Activated CD4-positive, alpha-beta T cell treated with anti-CD3 and anti-CD28 coated beads, Interleukin-2, amount 10 ng/mL, durations not matched to agents 24 days and 14 days (primary cell): ENCODE results near the gene NLRP12. TPM values are rescaled to one million over a fixed set of nuclear protein-coding genes. Genes with fewer than 3 reads are reported as not detected.

ENCODE experiments used
- DNase-seq: peaks from one replicate; pipeline ENCODE4 v3.0.0; 2022
- H3K27ac Mint-ChIP-seq: one replicate; pipeline ENCODE4 v1.8.0; 2022; ENCODE audit warnings: mild to moderate bottlenecking, mixed read lengths
- H3K27me3 Mint-ChIP-seq: one replicate; pipeline ENCODE4 v1.8.0; 2022; ENCODE audit warnings: mixed read lengths
- H3K36me3 Mint-ChIP-seq: one replicate; pipeline ENCODE4 v1.8.0; 2022; ENCODE audit warnings: low read depth, mild to moderate bottlenecking, mixed read lengths
- H3K4me1 Mint-ChIP-seq: one replicate; pipeline ENCODE4 v1.8.0; 2021; ENCODE audit warnings: mixed read lengths
- H3K4me3 Mint-ChIP-seq: one replicate; pipeline ENCODE4 v1.8.0; 2022; ENCODE audit warnings: mild to moderate bottlenecking, moderate library complexity, mixed read lengths
- H3K9me3 Mint-ChIP-seq: one replicate; pipeline ENCODE4 v1.8.0; 2021; ENCODE audit warnings: mixed read lengths
- intact Hi-C: fragments of 100-400 bp; cut with micrococcal nuclease; formaldehyde crosslinking; loops from one replicate; pipeline ENCODE4 v1.15.1; 2023
- total RNA-seq: library from RNA; stranded (reverse); gene quantifications from 2 replicates; pipeline ENCODE4 v1.2.3, GENCODE V29; 2022

NLRP12 gene
- total RNA-seq, 1 donor from 2014 or later: not detected

DNA sequence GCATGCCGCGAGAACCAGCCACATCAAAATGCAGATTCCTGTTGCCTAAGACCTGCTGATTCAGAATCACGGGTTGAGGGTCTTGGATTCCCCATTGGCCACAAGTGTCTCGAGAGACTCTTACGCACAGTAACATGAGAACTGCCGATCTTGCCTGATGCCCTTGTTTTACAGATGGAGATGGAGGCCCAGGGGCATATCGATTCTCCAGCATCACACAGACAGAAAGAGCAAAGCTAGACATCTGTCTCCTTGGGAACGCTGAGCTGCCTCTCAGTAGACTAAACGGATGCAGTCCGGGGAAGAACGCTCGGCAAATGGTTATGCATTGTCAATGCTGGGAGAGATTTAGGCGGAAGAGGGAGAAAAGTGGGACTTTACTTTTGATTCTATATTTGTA is 5.4 kb downstream of the NLRP12 start:
- Mint-ChIP-seq H3K4me3 (no peak overlapping the region), H3K27me3 (peaks cover 2% of the 10 kb centered on the region), H3K27ac (no peak overlapping the region), H3K4me1 (peaks cover under 1% of the 10 kb centered on the region), H3K9me3 (no peaks in the 10 kb centered on the region), H3K36me3 (no peaks in the 10 kb centered on the region)
- intact Hi-C loops: no loop called here
- no peak for DNase-seq

DNA sequence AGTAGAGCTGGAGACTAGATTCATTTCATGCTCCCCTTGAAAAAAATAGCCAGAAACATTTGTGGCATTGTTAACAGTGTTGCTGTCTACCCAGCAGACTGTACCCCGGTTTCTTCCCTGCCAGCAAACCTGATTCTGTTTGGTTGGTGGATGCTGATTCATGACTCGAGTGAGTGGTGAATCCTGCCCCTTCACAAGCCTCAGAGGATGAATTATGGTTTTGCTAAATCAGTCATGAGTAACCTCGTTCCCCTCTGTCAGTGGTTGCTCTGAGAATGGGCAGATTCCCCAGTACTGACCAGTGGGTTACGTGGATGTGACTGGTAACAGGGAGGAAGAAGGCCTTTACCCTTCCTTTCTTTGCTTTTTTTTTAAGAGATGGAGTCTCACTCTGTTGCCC is 10.1 kb downstream of the NLRP12 start:
- Mint-ChIP-seq H3K27me3 (no peaks in the 10 kb centered on the region), H3K36me3 (no peaks in the 10 kb centered on the region), H3K4me3 (no peak overlapping the region), H3K4me1 (no peaks in the 10 kb centered on the region), H3K27ac (no peak overlapping the region), H3K9me3 (no peaks in the 10 kb centered on the region)
- intact Hi-C loops: no loop called here
- DNase-seq: no peak

DNA sequence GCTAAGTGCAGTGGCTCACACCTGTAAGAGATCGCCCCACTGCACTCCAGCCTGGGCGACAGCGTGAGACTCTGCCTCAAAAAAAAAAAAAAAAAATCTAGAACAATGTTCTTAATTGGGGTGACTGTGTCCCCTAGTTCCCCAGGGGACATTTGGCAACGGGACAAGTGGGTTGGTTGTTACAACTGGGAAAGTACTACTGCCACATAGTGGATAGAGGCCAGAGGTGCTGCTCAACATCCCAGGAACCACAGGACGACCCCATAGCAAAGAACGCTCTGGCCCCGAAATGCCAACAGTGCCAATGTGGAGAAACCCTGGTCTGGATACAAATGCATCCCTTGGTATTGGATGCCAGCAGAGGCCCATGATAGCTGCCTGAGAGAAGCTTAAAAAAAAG is 11.8 kb downstream of the NLRP12 start:
- DNase-seq: no peak

DNA sequence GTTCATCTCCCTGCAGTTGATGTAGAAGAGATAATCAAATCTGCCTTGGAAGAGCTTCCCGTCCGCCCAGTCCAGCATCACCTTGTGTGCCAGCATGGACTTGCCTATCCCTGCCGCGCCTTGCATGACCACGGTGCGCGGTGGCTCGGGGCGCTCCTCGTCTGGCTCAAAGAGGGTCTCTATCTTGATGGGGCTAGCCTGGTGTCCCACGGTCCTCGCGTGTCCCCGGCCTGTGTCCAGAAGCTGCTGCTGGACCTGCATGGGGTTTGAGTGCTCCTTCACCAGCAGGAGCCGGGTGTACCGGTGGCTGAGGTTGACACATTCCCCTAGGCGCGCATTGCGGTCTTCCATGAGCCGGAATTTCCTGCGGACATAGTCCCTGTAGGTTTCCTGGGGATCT is 13.2 kb downstream of the NLRP12 start:
- DNase-seq: no peak
- no peaks in the 10 kb centered on the region for H3K4me1 Mint-ChIP-seq
- no peak overlapping the region for H3K27ac Mint-ChIP-seq
- H3K4me3 Mint-ChIP-seq: no peak overlapping the region
- H3K27me3 Mint-ChIP-seq: no peaks in the 10 kb centered on the region
- intact Hi-C loops: no loop called here
- H3K9me3 Mint-ChIP-seq: no peaks in the 10 kb centered on the region
- H3K36me3 Mint-ChIP-seq: no peaks in the 10 kb centered on the region

More for the DNA sequence above, 11.8 kb downstream of the NLRP12 start:
- no peak overlapping the region for H3K27ac Mint-ChIP-seq
- H3K4me3 Mint-ChIP-seq: no peak overlapping the region
- H3K9me3 Mint-ChIP-seq: no peaks in the 10 kb centered on the region
- H3K27me3 Mint-ChIP-seq: no peaks in the 10 kb centered on the region
- no peaks in the 10 kb centered on the region for H3K4me1 Mint-ChIP-seq
- intact Hi-C loops: no loop called here
- no peaks in the 10 kb centered on the region for H3K36me3 Mint-ChIP-seq

DNA sequence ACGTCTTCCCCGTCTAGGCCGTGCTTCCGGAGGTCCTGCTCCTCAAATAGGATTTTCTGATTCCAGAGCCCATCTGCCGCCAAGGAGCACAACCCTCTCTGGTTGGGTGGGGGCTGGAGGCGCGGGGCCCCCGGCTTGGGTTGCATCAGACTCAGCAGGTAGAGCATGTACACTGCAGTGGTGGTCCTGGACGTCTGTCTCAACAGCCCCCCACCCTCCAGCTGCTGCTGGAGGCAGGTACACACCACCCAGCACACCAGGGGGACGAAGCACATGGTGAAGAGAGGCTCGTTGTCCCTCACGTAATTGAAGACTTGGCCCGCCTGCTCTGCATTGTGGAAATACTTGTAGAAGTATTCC is 13.9 kb downstream of the NLRP12 start:
- intact Hi-C loops: no loop called here
- no peaks in the 10 kb centered on the region for H3K9me3 Mint-ChIP-seq
- no peaks in the 10 kb centered on the region for H3K4me1 Mint-ChIP-seq
- DNase-seq: no peak
- no peaks in the 10 kb centered on the region for H3K36me3 Mint-ChIP-seq
- no peaks in the 10 kb centered on the region for H3K27me3 Mint-ChIP-seq
- H3K27ac Mint-ChIP-seq: no peak overlapping the region
- no peak overlapping the region for H3K4me3 Mint-ChIP-seq

DNA sequence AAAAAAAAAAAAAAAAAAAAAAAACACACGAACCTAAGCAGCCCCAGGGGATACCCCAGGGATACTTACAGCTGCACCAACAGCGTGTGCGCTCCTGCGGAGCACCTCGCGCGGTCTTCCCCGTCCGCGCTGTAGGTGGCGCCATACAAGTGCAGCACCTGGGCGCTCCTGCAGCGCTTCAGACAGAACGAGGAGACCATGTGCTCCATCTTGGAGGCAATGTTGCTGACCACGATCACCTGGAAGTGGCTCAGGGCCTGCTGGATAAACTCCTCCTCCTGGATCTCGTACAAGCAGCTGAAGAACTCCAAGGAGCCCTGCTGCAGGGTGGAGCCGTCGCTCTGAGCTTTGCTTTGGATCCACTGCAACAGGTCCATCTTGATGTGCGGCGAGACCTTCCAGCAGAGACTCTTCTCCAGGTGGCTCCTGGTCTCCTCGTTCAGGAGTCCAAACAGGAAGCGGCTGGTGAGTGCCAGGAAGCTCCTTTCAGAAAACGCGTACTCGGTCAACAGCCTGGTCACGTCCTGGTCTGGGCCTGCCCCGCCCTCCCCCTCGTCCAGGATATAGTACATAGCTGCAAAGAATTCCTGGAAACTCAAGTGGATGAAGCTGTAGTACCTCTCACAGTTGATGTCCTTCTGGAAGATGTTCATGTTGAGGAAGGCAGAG is 14.5 kb downstream of the NLRP12 start:
- no peak overlapping the region for H3K4me3 Mint-ChIP-seq
- no peaks in the 10 kb centered on the region for H3K9me3 Mint-ChIP-seq
- DNase-seq: peak; percentile 61
- H3K27me3 Mint-ChIP-seq: no peaks in the 10 kb centered on the region
- H3K4me1 Mint-ChIP-seq: no peaks in the 10 kb centered on the region
- no peaks in the 10 kb centered on the region for H3K36me3 Mint-ChIP-seq
- intact Hi-C loops: no loop called here
- no peak overlapping the region for H3K27ac Mint-ChIP-seq

DNA sequence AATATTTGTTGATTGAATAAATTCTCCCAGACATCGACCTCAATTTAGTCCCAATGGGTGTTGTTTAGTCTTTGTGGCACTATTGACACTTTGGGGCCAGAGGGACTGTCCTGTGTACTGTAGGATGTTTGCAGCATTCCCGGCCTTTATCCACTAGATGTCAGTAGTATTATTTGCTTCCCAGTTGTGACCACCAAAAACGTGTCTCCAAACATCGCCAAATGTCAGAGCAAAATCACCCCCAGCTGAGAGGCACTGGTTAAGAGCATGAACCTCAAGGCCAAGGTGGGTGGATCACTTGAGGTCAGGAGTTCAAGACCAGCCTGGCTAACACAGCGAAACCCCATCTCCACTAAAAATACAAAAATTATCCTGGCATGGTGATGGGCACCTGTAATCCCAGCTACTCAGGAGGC is 15.4 kb downstream of the NLRP12 start:
- Mint-ChIP-seq H3K4me3 (no peak overlapping the region), H3K27ac (no peak overlapping the region), H3K36me3 (no peaks in the 10 kb centered on the region), H3K27me3 (no peaks in the 10 kb centered on the region), H3K4me1 (no peaks in the 10 kb centered on the region), H3K9me3 (no peaks in the 10 kb centered on the region)
- intact Hi-C loops: no loop called here
- DNase-seq: no peak

DNA sequence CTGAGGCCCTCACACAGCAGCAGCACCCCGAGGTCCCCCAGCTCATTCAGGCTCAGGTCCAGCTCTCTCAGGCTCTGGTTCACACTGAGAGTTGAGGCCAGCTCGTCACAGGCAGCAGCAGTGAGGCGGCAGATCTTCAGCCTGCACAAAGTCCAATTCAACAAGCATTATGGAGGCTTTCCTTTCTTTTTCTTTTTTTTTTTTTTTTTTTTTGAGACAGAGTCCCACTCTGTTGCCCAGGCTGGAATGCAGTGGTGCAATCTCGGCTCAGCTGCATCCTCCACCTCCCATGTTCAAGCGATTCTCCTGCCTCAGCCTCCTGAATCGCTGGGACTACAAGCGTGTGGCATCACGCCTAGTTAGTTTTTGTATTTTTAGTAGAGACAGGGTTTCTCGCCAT is 22.9 kb downstream of the NLRP12 start:
- Mint-ChIP-seq H3K27ac (no peak overlapping the region), H3K27me3 (no peaks in the 10 kb centered on the region), H3K4me1 (no peaks in the 10 kb centered on the region), H3K4me3 (no peak overlapping the region), H3K9me3 (no peaks in the 10 kb centered on the region), H3K36me3 (no peaks in the 10 kb centered on the region)
- DNase-seq: no peak
- intact Hi-C loops: no loop called here

DNA sequence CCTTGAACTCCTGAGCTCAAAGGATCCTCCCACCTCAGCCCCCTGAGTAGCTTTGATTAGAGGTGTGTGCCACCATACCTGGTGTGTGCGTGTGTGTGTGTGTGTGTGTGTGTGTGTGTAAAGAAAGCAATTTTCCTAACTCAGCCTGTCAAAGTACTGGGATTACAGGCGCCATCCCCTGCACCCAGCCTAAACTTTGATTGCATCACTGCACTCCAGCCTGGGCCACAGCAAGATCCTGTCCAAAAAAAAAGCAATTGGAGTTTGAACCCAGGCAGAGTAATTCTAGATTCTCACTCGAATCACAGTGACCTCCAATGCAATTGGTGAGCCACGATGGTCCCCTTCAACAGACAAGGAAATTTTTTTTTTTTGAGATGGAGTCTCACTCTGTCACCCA is 29.1 kb downstream of the NLRP12 start:
- Mint-ChIP-seq H3K4me3 (no peak overlapping the region), H3K9me3 (no peaks in the 10 kb centered on the region), H3K36me3 (no peaks in the 10 kb centered on the region), H3K4me1 (no peaks in the 10 kb centered on the region), H3K27me3 (no peaks in the 10 kb centered on the region), H3K27ac (no peak overlapping the region)
- no peak for DNase-seq
- intact Hi-C loops: no loop called here

DNA sequence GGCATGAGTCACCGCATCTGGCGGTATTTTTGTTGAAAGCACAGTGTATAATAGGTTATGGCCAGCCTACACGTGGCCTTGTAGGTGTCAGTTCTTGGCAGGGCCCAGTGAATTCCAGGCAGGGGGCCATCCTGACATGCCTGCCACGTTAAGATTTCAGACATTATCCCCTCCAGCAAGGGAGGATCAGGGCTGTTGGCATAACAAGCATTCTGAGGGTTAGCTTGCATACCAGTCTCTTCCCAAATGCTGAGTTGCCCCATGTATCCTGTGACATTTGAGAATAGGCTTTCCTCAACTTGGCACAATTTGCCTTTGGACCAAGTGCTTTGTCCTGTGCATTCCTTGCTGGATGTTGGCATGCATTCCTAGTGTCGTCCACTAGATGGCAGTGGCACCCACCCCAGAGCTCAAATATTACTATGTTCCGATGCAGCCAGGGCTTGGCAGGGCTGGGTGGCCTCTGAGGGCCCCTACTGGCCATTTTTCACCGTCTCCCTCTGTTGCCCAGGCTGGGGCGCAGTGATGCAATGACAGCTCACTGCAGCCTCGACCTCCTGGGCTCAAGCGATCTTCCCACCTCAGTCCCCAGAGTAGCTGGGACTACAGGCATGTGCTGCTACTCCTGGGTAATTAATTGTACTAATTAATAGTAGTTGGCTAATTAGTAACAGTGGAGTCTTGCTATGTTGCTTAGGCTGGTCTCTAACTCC is 31.2 kb downstream of the NLRP12 start:
- DNase-seq: peak; percentile 93
- no peaks in the 10 kb centered on the region for H3K9me3 Mint-ChIP-seq
- H3K27me3 Mint-ChIP-seq: no peaks in the 10 kb centered on the region
- no peaks in the 10 kb centered on the region for H3K36me3 Mint-ChIP-seq
- intact Hi-C loops: loop anchor here (1.0 kb wide), 2 partner anchors 49 to 237 kb away; no protein-coding TSS in a partner anchor
- H3K4me3 Mint-ChIP-seq: no peak overlapping the region
- no peaks in the 10 kb centered on the region for H3K4me1 Mint-ChIP-seq
- no peak overlapping the region for H3K27ac Mint-ChIP-seq

DNA sequence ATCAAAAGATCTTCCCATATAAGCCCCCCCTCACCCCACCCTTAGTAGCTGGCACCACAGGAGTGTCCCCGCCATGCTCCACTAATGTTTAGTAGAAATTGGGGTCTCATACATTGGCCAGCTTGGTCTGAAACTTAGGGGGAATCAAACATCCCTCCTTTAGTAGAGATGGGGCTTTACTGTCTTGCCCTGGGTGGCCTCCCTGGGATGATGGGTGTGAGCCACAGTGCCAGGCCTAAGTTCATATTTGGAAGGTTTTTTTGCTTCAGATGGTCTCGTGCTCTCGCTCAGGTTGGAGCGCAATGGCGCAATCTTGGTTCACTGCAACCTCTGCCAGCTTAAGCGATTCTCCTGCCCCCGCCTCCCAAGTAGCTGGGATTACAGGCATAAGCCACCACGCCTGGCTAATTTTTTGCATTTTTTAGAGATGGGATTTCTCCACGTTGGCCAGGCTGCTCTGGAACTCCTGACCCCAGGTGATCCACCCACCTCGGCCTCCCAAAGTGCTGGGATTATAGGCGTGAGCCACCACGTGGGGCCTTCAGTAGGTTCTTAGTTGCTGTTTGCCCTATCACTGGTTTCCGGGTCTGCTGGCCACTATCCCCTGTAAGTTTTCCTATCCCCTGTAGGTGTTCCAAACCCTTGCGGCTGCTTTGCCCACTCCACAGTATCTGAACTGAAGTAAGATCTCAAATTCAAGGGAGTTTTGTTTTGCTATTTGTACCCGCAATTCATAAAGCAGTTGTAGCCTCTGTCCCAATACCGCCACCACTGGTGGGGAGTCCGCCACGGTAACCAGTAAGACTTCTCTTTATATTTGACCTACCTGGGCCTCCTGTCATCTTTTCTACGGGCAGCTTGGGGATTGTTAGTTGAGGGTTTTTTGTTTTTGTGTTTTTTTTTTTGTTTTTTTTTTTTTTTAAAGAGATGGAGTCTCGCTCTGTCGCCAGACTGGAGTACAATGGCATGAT is 34.1 kb downstream of the NLRP12 start:
- H3K27ac Mint-ChIP-seq: no peak overlapping the region
- no peaks in the 10 kb centered on the region for H3K9me3 Mint-ChIP-seq
- H3K4me3 Mint-ChIP-seq: no peak overlapping the region
- intact Hi-C loops: no loop called here
- H3K36me3 Mint-ChIP-seq: no peaks in the 10 kb centered on the region
- no peaks in the 10 kb centered on the region for H3K4me1 Mint-ChIP-seq
- H3K27me3 Mint-ChIP-seq: no peaks in the 10 kb centered on the region
- DNase-seq: no peak

DNA sequence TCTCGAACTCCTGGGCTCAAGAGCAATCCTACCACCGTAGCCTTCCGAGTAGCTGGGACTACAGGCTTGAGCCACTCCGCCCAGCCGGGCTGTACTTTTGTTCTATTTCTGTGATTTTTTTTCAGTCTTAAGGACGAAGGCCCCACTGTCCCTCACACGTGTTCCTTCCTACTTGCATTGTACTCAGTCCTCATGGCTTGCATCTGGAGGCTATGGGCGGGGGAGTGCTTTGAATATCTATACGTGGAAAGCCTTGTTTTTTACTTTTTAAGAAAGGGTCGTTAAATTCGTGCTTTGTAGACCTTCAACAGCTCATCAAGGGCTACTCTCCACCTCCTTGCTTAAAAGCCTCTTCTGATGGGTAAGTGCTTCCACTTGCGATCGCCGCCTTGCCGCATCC is 36.8 kb downstream of the NLRP12 start:
- DNase-seq: no peak
- H3K4me3 Mint-ChIP-seq: no peak overlapping the region
- no peak overlapping the region for H3K27ac Mint-ChIP-seq
- intact Hi-C loops: no loop called here
- H3K9me3 Mint-ChIP-seq: no peaks in the 10 kb centered on the region
- H3K4me1 Mint-ChIP-seq: no peaks in the 10 kb centered on the region
- H3K36me3 Mint-ChIP-seq: no peaks in the 10 kb centered on the region
- no peaks in the 10 kb centered on the region for H3K27me3 Mint-ChIP-seq

DNA sequence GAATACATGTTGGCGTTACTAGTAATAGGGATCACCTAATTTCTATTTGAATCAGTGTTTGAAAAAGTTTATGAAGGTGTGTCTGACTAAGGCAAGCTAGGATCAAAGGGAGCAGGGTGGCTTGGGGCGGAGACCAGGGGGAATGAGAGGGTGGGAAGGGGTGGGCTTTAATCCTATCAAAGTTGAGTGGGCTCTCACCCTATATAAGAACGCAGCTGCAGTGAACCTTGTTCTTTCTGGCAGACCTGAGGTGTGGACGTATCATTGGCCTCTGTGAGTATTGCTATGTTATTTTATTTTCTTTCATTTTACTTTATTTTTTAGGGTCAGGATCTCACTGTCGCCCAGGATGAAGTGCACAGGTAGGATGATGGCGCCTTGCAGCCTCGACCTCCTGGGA is 37.4 kb downstream of the NLRP12 start:
- no peak for DNase-seq
- no peaks in the 10 kb centered on the region for H3K36me3 Mint-ChIP-seq
- no peaks in the 10 kb centered on the region for H3K27me3 Mint-ChIP-seq
- no peaks in the 10 kb centered on the region for H3K9me3 Mint-ChIP-seq
- no peaks in the 10 kb centered on the region for H3K4me1 Mint-ChIP-seq
- H3K27ac Mint-ChIP-seq: no peak overlapping the region
- no peak overlapping the region for H3K4me3 Mint-ChIP-seq
- intact Hi-C loops: no loop called here
